CD4-positive, CD25-positive, alpha-beta regulatory T cell (primary cell): Measurements from ENCODE around the gene EIF3B. TPM values are rescaled to one million over a fixed set of nuclear protein-coding genes. Genes with fewer than 3 reads are reported as not detected.
"Not testable (repeated sequence)": the region's sequence is repeated elsewhere in the genome, so short reads cannot be mapped to it uniquely, and the experiment has no call there.

Source experiments
- ATAC-seq, 2 donors: fragments of 150-1000 bp; cut with Tn5 transposase; one replicate each; pipeline ENCODE4 v1.10.0; 2021; ENCODE audit warnings: low read depth in 2 of 2, moderate number of reproducible peaks in 2 of 2, moderate library complexity in 1 of 2
- DNase-seq, 3 donors: peaks; one replicate each; pipeline versions ENCODE4 v3.0.0 to v3.0.0-alpha.2; 2012 to 2022; ENCODE audit warnings: mixed read lengths in 1 of 3
- H3K27ac ChIP-seq: one replicate; pipeline ENCODE4 v1.7.0; 2013; ENCODE audit warnings: mild to moderate bottlenecking, low read length; ENCODE audit not compliant: insufficient read depth, poor library complexity, severe bottlenecking
- H3K27me3 ChIP-seq: one replicate; pipeline ENCODE4 v1.7.0; 2013; ENCODE audit warnings: low read length; ENCODE audit not compliant: control insufficient read depth, insufficient read depth
- H3K36me3 ChIP-seq: one replicate; pipeline ENCODE4 v1.7.0; 2013; ENCODE audit warnings: mild to moderate bottlenecking, low read length, moderate library complexity; ENCODE audit not compliant: control insufficient read depth, insufficient read depth
- H3K4me1 ChIP-seq: 2 replicates; pipeline ENCODE4 v1.7.0; 2013; ENCODE audit warnings: mild to moderate bottlenecking, low read length; ENCODE audit not compliant: insufficient read depth, control insufficient read depth, poor library complexity, severe bottlenecking
- H3K4me3 ChIP-seq: one replicate; pipeline ENCODE4 v1.7.0; 2013; ENCODE audit warnings: low read depth, mild to moderate bottlenecking, low read length, moderate library complexity
- H3K9me3 ChIP-seq, 2 experiments: 1 replicate in 1 of 2; 2 replicates in 1 of 2; pipeline ENCODE4 v1.7.0; 2013; ENCODE audit warnings: low read length in 2 of 2, mild to moderate bottlenecking in 1 of 2, moderate library complexity in 1 of 2; ENCODE audit not compliant: control insufficient read depth in 2 of 2
- H3K27ac Mint-ChIP-seq, 3 donors: one replicate each; pipeline ENCODE4 v1.8.0; 2020 to 2022; ENCODE audit warnings: mild to moderate bottlenecking in 3 of 3, mixed read lengths in 3 of 3, moderate library complexity in 2 of 3
- H3K27me3 Mint-ChIP-seq: one replicate; pipeline ENCODE4 v1.8.0; 2022; ENCODE audit warnings: mild to moderate bottlenecking, mixed read lengths
- H3K36me3 Mint-ChIP-seq: one replicate; pipeline ENCODE4 v1.8.0; 2020; ENCODE audit warnings: mixed read lengths
- H3K4me1 Mint-ChIP-seq, 4 donors: one replicate each; pipeline ENCODE4 v1.8.0; 2020 to 2022; ENCODE audit warnings: mixed read lengths in 4 of 4, mild to moderate bottlenecking in 1 of 4
- H3K4me3 Mint-ChIP-seq, 4 donors: one replicate each; pipeline ENCODE4 v1.8.0; 2020 to 2022; ENCODE audit warnings: mild to moderate bottlenecking in 4 of 4, mixed read lengths in 4 of 4, moderate library complexity in 3 of 4
- H3K9me3 Mint-ChIP-seq, 7 donors: one replicate each; pipeline ENCODE4 v1.8.0; 2020 to 2022; ENCODE audit warnings: mixed read lengths in 7 of 7, mild to moderate bottlenecking in 3 of 7, moderate library complexity in 2 of 7
- polyA plus RNA-seq, 4 donors: library from polyadenylated mRNA; unstranded; fragments of 300-500 nt; fragmentation: Illumina TruSeq; gene quantifications; one replicate each; pipeline ENCODE4 v1.2.3, GENCODE V29; 2021
- total RNA-seq: library from RNA; stranded (reverse); gene quantifications from one replicate; pipeline ENCODE4 v1.2.3, GENCODE V29; 2022

EIF3B gene
- total and polyA plus RNA-seq, 5 donors from 2014 or later = 85.5 to 150 (median 97.0) TPM

- Mint-ChIP-seq H3K27me3 (no peaks in the 10 kb centered on the region), H3K4me1 (peaks cover 0 to 4% (median 1%) of the 10 kb centered on the region in 4 donors), H3K36me3 (peaks cover 45% of the 10 kb centered on the region), H3K27ac (peak overlapping the region in 1 of 3 donors; percentile 38), H3K9me3 (no peaks in the 10 kb centered on the region), H3K4me3 (peak overlapping the region in 1 of 4 donors; percentile 21)
- H3K27ac ChIP-seq = no peak overlapping the region
- no peaks in the 10 kb centered on the region for H3K27me3 ChIP-seq
- H3K9me3 ChIP-seq = no peaks in the 10 kb centered on the region
- H3K36me3 ChIP-seq = peaks cover 89% of the 10 kb centered on the region
- no peaks in the 10 kb centered on the region for H3K4me1 ChIP-seq
- no peak for DNase-seq
- ATAC-seq = no peak
- H3K4me3 ChIP-seq = no peak overlapping the region
Measured at GRCh38 chr7:2373124-2373556, 18.5 kb downstream of the EIF3B start.

GRCh38 chr7:2373646-2374045 is 19.0 kb downstream of the EIF3B start:
- ATAC-seq = no peak
- H3K4me1 Mint-ChIP-seq = peaks cover 0 to 6% (median 1%) of the 10 kb centered on the region in 4 donors

GRCh38 chr7:2374401-2374800 is 19.8 kb downstream of the EIF3B start:
- H3K36me3 Mint-ChIP-seq = peaks cover 51% of the 10 kb centered on the region
- Histone ChIP-seq H3K4me3 (no peak overlapping the region), H3K27me3 (no peaks in the 10 kb centered on the region), H3K36me3 (peaks cover 89% of the 10 kb centered on the region), H3K4me1 (no peaks in the 10 kb centered on the region), H3K9me3 (no peaks in the 10 kb centered on the region), H3K27ac (no peak overlapping the region)
- no peaks in the 10 kb centered on the region for H3K9me3 Mint-ChIP-seq
- no peak overlapping the region for H3K27ac Mint-ChIP-seq
- H3K4me3 Mint-ChIP-seq = no peak overlapping the region
- no peak for DNase-seq
- H3K4me1 Mint-ChIP-seq = peaks cover 0 to 7% (median 1%) of the 10 kb centered on the region in 4 donors
- H3K27me3 Mint-ChIP-seq = no peaks in the 10 kb centered on the region
- no peak for ATAC-seq

More at GRCh38 chr7:2373646-2374045, 19.0 kb downstream of the EIF3B start:
- no peak overlapping the region for H3K27ac Mint-ChIP-seq
- H3K9me3 ChIP-seq = no peaks in the 10 kb centered on the region
- H3K27me3 Mint-ChIP-seq = no peaks in the 10 kb centered on the region
- no peak overlapping the region for H3K27ac ChIP-seq
- H3K4me3 Mint-ChIP-seq = no peak overlapping the region
- H3K9me3 Mint-ChIP-seq = no peaks in the 10 kb centered on the region
- H3K4me1 ChIP-seq = no peaks in the 10 kb centered on the region
- H3K4me3 ChIP-seq = no peak overlapping the region
- no peak for DNase-seq
- no peaks in the 10 kb centered on the region for H3K27me3 ChIP-seq
- H3K36me3 Mint-ChIP-seq = peaks cover 50% of the 10 kb centered on the region
- peaks cover 89% of the 10 kb centered on the region for H3K36me3 ChIP-seq

- Histone ChIP-seq H3K4me3 (no peak overlapping the region), H3K36me3 (peaks cover 89% of the 10 kb centered on the region), H3K9me3 (no peaks in the 10 kb centered on the region), H3K27me3 (no peaks in the 10 kb centered on the region), H3K4me1 (no peaks in the 10 kb centered on the region), H3K27ac (no peak overlapping the region)
- ATAC-seq (no peak), DNase-seq (no peak)
- H3K9me3 Mint-ChIP-seq = no peaks in the 10 kb centered on the region
- no peaks in the 10 kb centered on the region for H3K27me3 Mint-ChIP-seq
- no peak overlapping the region for H3K4me3 Mint-ChIP-seq
- H3K36me3 Mint-ChIP-seq = peaks cover 53% of the 10 kb centered on the region
- H3K4me1 Mint-ChIP-seq = peaks cover 0 to 7% (median 1%) of the 10 kb centered on the region in 4 donors
- no peak overlapping the region for H3K27ac Mint-ChIP-seq
Measured at GRCh38 chr7:2374830-2375728, 20.5 kb downstream of the EIF3B start.

GRCh38 chr7:2376351-2377154 is 21.9 kb downstream of the EIF3B start:
- Histone ChIP-seq H3K27me3 (no peaks in the 10 kb centered on the region), H3K4me1 (no peaks in the 10 kb centered on the region), H3K9me3 (no peaks in the 10 kb centered on the region), H3K4me3 (no peak overlapping the region), H3K36me3 (peaks cover 92% of the 10 kb centered on the region), H3K27ac (no peak overlapping the region)
- peak overlapping the region in 1 of 4 donors; percentile 8 for H3K4me3 Mint-ChIP-seq
- no peak for DNase-seq
- H3K9me3 Mint-ChIP-seq = no peaks in the 10 kb centered on the region
- H3K36me3 Mint-ChIP-seq = peaks cover 64% of the 10 kb centered on the region
- no peak overlapping the region for H3K27ac Mint-ChIP-seq
- no peaks in the 10 kb centered on the region for H3K27me3 Mint-ChIP-seq
- H3K4me1 Mint-ChIP-seq = peaks cover 0 to 7% (median 3%) of the 10 kb centered on the region in 4 donors
- peak in 1 of 2 donors; percentile 16 for ATAC-seq

GRCh38 chr7:2377492-2377891 is 22.9 kb downstream of the EIF3B start:
- H3K4me3 ChIP-seq, H3K27me3 ChIP-seq, DNase-seq, ATAC-seq, H3K9me3 ChIP-seq, H3K27ac ChIP-seq, H3K27me3 Mint-ChIP-seq, H3K4me1 ChIP-seq, H3K4me1 Mint-ChIP-seq, H3K4me3 Mint-ChIP-seq, H3K9me3 Mint-ChIP-seq: not testable (repeated sequence)
- Mint-ChIP-seq H3K27ac (peak overlapping the region in 1 of 3 donors; percentile 64), H3K36me3 (peaks cover 58% of the 10 kb centered on the region)
- H3K36me3 ChIP-seq = peaks cover 88% of the 10 kb centered on the region

- peaks cover 56% of the 10 kb centered on the region for H3K36me3 Mint-ChIP-seq
- H3K4me1 Mint-ChIP-seq, H3K4me3 ChIP-seq, H3K9me3 Mint-ChIP-seq, H3K27ac ChIP-seq, ATAC-seq, H3K27me3 Mint-ChIP-seq, H3K9me3 ChIP-seq, H3K27me3 ChIP-seq, DNase-seq, H3K4me1 ChIP-seq, H3K27ac Mint-ChIP-seq, H3K4me3 Mint-ChIP-seq: not testable (repeated sequence)
- peaks cover 82% of the 10 kb centered on the region for H3K36me3 ChIP-seq
Measured at GRCh38 chr7:2378125-2378524, 23.5 kb downstream of the EIF3B start.
